WTC11 (cell line): ENCODE measurements around the gene CAMKK2. TPM values are rescaled to one million over a fixed set of nuclear protein-coding genes. Genes with fewer than 3 reads are reported as not detected.
"Not testable (repeated sequence)": the region's sequence is repeated elsewhere in the genome, so short reads cannot be mapped to it uniquely, and the experiment has no call there.

Experiments
- ATAC-seq: fragments of 200-7000 bp; cut with Tn5 transposase; 2 replicates; pipeline ENCODE4 v1.10.0; 2021; ENCODE audit warnings: mild to moderate bottlenecking, moderate library complexity
- CTCF ChIA-PET: fragments of 300-600 bp; sonication (Branson Sonifier 250); formaldehyde crosslinking; loops from one replicate; lab custom pipeline; 2021; ENCODE audit warnings: antibody characterized with exemption; lab: Charles Lee
- POLR2A ChIA-PET: fragments of 350-600 bp; sonication (Branson Sonifier 250); formaldehyde crosslinking; loops from one replicate; lab custom pipeline; 2021; ENCODE audit warnings: antibody characterized with exemption; lab: Charles Lee
- DNase-seq: peaks from one replicate; pipeline ENCODE4 v3.0.0; 2021; ENCODE audit warnings: low spot score
- H3K27ac Mint-ChIP-seq: 2 replicates; pipeline ENCODE4 v1.8.0; 2021; ENCODE audit warnings: mixed read lengths
- H3K27me3 Mint-ChIP-seq: 2 replicates; pipeline ENCODE4 v1.8.0; 2021; ENCODE audit warnings: low read depth, mild to moderate bottlenecking, moderate library complexity, mixed read lengths
- H3K36me3 Mint-ChIP-seq: 2 replicates; pipeline ENCODE4 v1.8.0; 2021; ENCODE audit warnings: mixed read lengths
- H3K4me1 Mint-ChIP-seq: 2 replicates; pipeline ENCODE4 v1.8.0; 2022; ENCODE audit warnings: mixed read lengths
- H3K4me3 Mint-ChIP-seq: 2 replicates; pipeline ENCODE4 v1.8.0; 2021; ENCODE audit warnings: mild to moderate bottlenecking, moderate library complexity, mixed read lengths
- H3K9me3 Mint-ChIP-seq: 2 replicates; pipeline ENCODE4 v1.8.0; 2021; ENCODE audit warnings: mixed read lengths
- ATF3 ChIP-seq: sonication (generic); formaldehyde crosslinking; conservative IDR thresholded peaks from 2 replicates; pipeline ENCODE4 v1.8.1; 2022; ENCODE audit warnings: mild to moderate bottlenecking, missing genetic modification reagents
- CTCF ChIP-seq: fragments of 200-600 bp; IDR thresholded peaks from 2 replicates; pipeline ENCODE4 v1.8.0; 2022; ENCODE audit warnings: antibody characterized with exemption
- ESRRA ChIP-seq: sonication (generic); formaldehyde crosslinking; IDR thresholded peaks from 2 replicates; pipeline ENCODE4 v1.8.1; 2022; ENCODE audit warnings: mild to moderate bottlenecking, missing genetic modification reagents, borderline replicate concordance
- GABPB1 ChIP-seq: sonication (generic); formaldehyde crosslinking; IDR thresholded peaks from 2 replicates; pipeline ENCODE4 v1.8.1; 2023; ENCODE audit warnings: mild to moderate bottlenecking, missing genetic modification reagents
- HMGA2 ChIP-seq: fragments of 250-450 bp; sonication (Bioruptor Pico); IDR thresholded peaks from 2 replicates; pipeline ENCODE4 v1.4.0; 2021; ENCODE audit warnings: mild to moderate bottlenecking, moderate library complexity
- IRF2 ChIP-seq: sonication (generic); formaldehyde crosslinking; IDR thresholded peaks from 2 replicates; pipeline ENCODE4 v1.8.0; 2022; ENCODE audit warnings: low read depth, missing genetic modification reagents, borderline replicate concordance
- JAZF1 ChIP-seq: fragments of 250-450 bp; sonication (Bioruptor Pico); IDR thresholded peaks from 2 replicates; pipeline ENCODE4 v1.9.0; 2021; ENCODE audit warnings: moderate library complexity, mild to moderate bottlenecking, inconsistent platforms
- NFATC4 ChIP-seq: fragments of 250-450 bp; sonication (Bioruptor Pico); IDR thresholded peaks from 2 replicates; pipeline ENCODE4 v1.9.0; 2021; ENCODE audit warnings: mild to moderate bottlenecking
- NR1H2 ChIP-seq: sonication (generic); formaldehyde crosslinking; IDR thresholded peaks from 2 replicates; pipeline ENCODE4 v1.9.0; 2021; ENCODE audit warnings: mild to moderate bottlenecking, moderate library complexity, missing genetic modification reagents
- SP1 ChIP-seq: sonication (generic); formaldehyde crosslinking; conservative IDR thresholded peaks from 2 replicates; pipeline ENCODE4 v1.8.1; 2022; ENCODE audit warnings: missing genetic modification reagents
- TCF7 ChIP-seq: sonication (generic); formaldehyde crosslinking; IDR thresholded peaks from 2 replicates; pipeline ENCODE4 v1.8.0; 2022; ENCODE audit warnings: mild to moderate bottlenecking, low read depth, missing genetic modification reagents, moderate library complexity
- TP53 ChIP-seq: sonication (generic); formaldehyde crosslinking; IDR thresholded peaks from 2 replicates; pipeline ENCODE4 v1.8.1; 2023; ENCODE audit warnings: mild to moderate bottlenecking, missing genetic modification reagents
- ZNF121 ChIP-seq: sonication (generic); formaldehyde crosslinking; IDR thresholded peaks from 2 replicates; pipeline ENCODE4 v1.8.0; 2023; ENCODE audit warnings: missing genetic modification reagents
- ZNF138 ChIP-seq: sonication (generic); formaldehyde crosslinking; conservative IDR thresholded peaks from 2 replicates; pipeline ENCODE4 v1.8.1; 2022; ENCODE audit warnings: mild to moderate bottlenecking, moderate library complexity, missing genetic modification reagents
- ZNF219 ChIP-seq: sonication (generic); formaldehyde crosslinking; IDR thresholded peaks from 2 replicates; pipeline ENCODE4 v1.8.0; 2023; ENCODE audit warnings: missing genetic modification reagents, mild to moderate bottlenecking, borderline replicate concordance
- ZNF232 ChIP-seq: sonication (generic); formaldehyde crosslinking; IDR thresholded peaks from 2 replicates; pipeline ENCODE4 v1.8.0; 2022; ENCODE audit warnings: mild to moderate bottlenecking, missing genetic modification reagents
- ZNF317 ChIP-seq: sonication (generic); formaldehyde crosslinking; IDR thresholded peaks from 2 replicates; pipeline ENCODE4 v1.8.1; 2023; ENCODE audit warnings: low read depth, mild to moderate bottlenecking, moderate library complexity, missing genetic modification reagents, borderline replicate concordance
- total RNA-seq: library from RNA; stranded (reverse); gene quantifications from 3 replicates; pipeline ENCODE4 v1.2.3, GENCODE V29; 2021
- TF ChIP-seq, protein P1 (sequence below): sonication (generic); formaldehyde crosslinking; IDR thresholded peaks from 2 replicates; pipeline ENCODE4 v1.8.0; 2023; ENCODE audit warnings: missing genetic modification reagents
- TF ChIP-seq, protein P2 (sequence below): sonication (generic); formaldehyde crosslinking; IDR thresholded peaks from 2 replicates; pipeline ENCODE4 v1.8.1; 2023; ENCODE audit warnings: mild to moderate bottlenecking, missing genetic modification reagents, moderate library complexity
- TF ChIP-seq, protein P3 (sequence below): sonication (generic); formaldehyde crosslinking; IDR thresholded peaks from 2 replicates; pipeline ENCODE4 v1.8.1; 2023; ENCODE audit warnings: mild to moderate bottlenecking, moderate library complexity, missing genetic modification reagents
- TF ChIP-seq, protein P4 (sequence below): fragments of 250-450 bp; sonication (Bioruptor Pico); IDR thresholded peaks from 2 replicates; pipeline ENCODE4 v2.1.2; 2022; ENCODE audit warnings: mild to moderate bottlenecking, moderate library complexity

The CAMKK2 gene
- total RNA-seq, 1 experiment from 2014 or later, result 36.5 TPM

GRCh38 chr12:121230538-121230907, 66.0 kb downstream of the CAMKK2 start:
- DNase-seq, result no peak
- H3K4me1 Mint-ChIP-seq, result peaks cover 2% of the 10 kb centered on the region; the same call in 1 of the 2 replicates
- ATAC-seq, result peak; percentile 58
- TF ChIP-seq ZNF219 (CRISPR knock-in tag), result no peak
- TF ChIP-seq, protein P1, sequence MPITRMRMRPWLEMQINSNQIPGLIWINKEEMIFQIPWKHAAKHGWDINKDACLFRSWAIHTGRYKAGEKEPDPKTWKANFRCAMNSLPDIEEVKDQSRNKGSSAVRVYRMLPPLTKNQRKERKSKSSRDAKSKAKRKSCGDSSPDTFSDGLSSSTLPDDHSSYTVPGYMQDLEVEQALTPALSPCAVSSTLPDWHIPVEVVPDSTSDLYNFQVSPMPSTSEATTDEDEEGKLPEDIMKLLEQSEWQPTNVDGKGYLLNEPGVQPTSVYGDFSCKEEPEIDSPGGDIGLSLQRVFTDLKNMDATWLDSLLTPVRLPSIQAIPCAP, result no peak
- TF ChIP-seq, protein P2, sequence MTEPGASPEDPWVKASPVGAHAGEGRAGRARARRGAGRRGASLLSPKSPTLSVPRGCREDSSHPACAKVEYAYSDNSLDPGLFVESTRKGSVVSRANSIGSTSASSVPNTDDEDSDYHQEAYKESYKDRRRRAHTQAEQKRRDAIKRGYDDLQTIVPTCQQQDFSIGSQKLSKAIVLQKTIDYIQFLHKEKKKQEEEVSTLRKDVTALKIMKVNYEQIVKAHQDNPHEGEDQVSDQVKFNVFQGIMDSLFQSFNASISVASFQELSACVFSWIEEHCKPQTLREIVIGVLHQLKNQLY (CRISPR knock-in tag), result no peak
- TF ChIP-seq TP53, result no peak
- no peak for TF ChIP-seq NFATC4 (CRISPR knock-in tag)
- no peak for TF ChIP-seq ESRRA
- no peak for TF ChIP-seq IRF2 (CRISPR knock-in tag)
- TF ChIP-seq ZNF121 (CRISPR knock-in tag), result no peak
- no peak for TF ChIP-seq GABPB1
- no peak overlapping the region for H3K27ac Mint-ChIP-seq
- no peak overlapping the region for H3K4me3 Mint-ChIP-seq
- no peaks in the 10 kb centered on the region for H3K9me3 Mint-ChIP-seq
- H3K36me3 Mint-ChIP-seq, result peaks cover 7% of the 10 kb centered on the region; the same call in 1 of the 2 replicates
- ChIA-PET CTCF (interaction anchor here (0.5 to 1.5 kb wide), 10 partner anchors 8 to 225 kb away, joined by 3 to 6 read pairs (median 4); partner anchors contain the start of gene P2RX7), POLR2A (interaction anchor here (0.6 kb wide), 1 partner anchor 172 kb away, joined by 3 read pairs; no protein-coding TSS in a partner anchor)
- no peaks in the 10 kb centered on the region for H3K27me3 Mint-ChIP-seq

GRCh38 chr12:121229826-121230537, 66.5 kb downstream of the CAMKK2 start:
- TF ChIP-seq ZNF232 (CRISPR knock-in tag) (0 out of 2 replicates have a peak, but pooled peaks have one; percentile 22), SP1 (CRISPR knock-in tag) (0 out of 2 replicates have a peak, but pooled peaks have one; percentile 27), CTCF (peak; percentile 89), TCF7 (0 out of 2 replicates have a peak, but pooled peaks have one; percentile 30)
- TF ChIP-seq, protein P3, sequence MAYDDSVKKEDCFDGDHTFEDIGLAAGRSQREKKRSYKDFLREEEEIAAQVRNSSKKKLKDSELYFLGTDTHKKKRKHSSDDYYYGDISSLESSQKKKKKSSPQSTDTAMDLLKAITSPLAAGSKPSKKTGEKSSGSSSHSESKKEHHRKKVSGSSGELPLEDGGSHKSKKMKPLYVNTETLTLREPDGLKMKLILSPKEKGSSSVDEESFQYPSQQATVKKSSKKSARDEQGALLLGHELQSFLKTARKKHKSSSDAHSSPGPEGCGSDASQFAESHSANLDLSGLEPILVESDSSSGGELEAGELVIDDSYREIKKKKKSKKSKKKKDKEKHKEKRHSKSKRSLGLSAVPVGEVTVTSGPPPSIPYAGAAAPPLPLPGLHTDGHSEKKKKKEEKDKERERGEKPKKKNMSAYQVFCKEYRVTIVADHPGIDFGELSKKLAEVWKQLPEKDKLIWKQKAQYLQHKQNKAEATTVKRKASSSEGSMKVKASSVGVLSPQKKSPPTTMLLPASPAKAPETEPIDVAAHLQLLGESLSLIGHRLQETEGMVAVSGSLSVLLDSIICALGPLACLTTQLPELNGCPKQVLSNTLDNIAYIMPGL (CRISPR knock-in tag), result 0 out of 2 replicates have a peak, but pooled peaks have one; percentile 24
- POLR2A ChIA-PET, H3K9me3 Mint-ChIP-seq, H3K4me3 Mint-ChIP-seq, H3K36me3 Mint-ChIP-seq, H3K27me3 Mint-ChIP-seq, H3K27ac Mint-ChIP-seq, H3K4me1 Mint-ChIP-seq: not testable (repeated sequence)
- ATAC-seq, result peak; percentile 88
- CTCF ChIA-PET, result interaction anchor here (0.5 to 1.5 kb wide), 6 partner anchors 9 to 1028 kb away, joined by 3 to 6 read pairs (median 4); no protein-coding TSS in a partner anchor
- DNase-seq, result peak; percentile 90

- ATAC-seq (no peak), DNase-seq (no peak)
- Mint-ChIP-seq H3K9me3 (no peaks in the 10 kb centered on the region), H3K4me1 (peaks cover 2% of the 10 kb centered on the region; the same call in 1 of the 2 replicates), H3K27me3 (no peaks in the 10 kb centered on the region), H3K4me3 (no peak overlapping the region), H3K27ac (no peak overlapping the region), H3K36me3 (0 out of 2 replicates have a peak, but pooled peaks cover 2% of the 10 kb centered on the region)
- CTCF ChIA-PET, result interaction anchor here (0.5 to 1.2 kb wide), 3 partner anchors 10 to 1027 kb away, joined by 3 to 4 read pairs (median 3); no protein-coding TSS in a partner anchor
- POLR2A ChIA-PET, result no interaction called here
- no peak for TF ChIP-seq CTCF
- TF ChIP-seq HMGA2, result no peak
- TF ChIP-seq ATF3, result no peak
- TF ChIP-seq ZNF138 (CRISPR knock-in tag), result no peak
- TF ChIP-seq, protein P4, sequence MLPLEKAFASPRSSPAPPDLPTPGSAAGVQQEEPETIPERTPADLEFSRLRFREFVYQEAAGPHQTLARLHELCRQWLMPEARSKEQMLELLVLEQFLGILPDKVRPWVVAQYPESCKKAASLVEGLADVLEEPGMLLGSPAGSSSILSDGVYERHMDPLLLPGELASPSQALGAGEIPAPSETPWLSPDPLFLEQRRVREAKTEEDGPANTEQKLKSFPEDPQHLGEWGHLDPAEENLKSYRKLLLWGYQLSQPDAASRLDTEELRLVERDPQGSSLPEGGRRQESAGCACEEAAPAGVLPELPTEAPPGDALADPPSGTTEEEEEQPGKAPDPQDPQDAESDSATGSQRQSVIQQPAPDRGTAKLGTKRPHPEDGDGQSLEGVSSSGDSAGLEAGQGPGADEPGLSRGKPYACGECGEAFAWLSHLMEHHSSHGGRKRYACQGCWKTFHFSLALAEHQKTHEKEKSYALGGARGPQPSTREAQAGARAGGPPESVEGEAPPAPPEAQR (CRISPR knock-in tag), result no peak
- no peak for TF ChIP-seq JAZF1
- no peak for TF ChIP-seq ZNF317 (CRISPR knock-in tag)
- TF ChIP-seq NR1H2 (CRISPR knock-in tag), result no peak
Observed at GRCh38 chr12:121228919-121229665, 67.4 kb downstream of the CAMKK2 start.
